ENCODE results near the gene EPN3.

EPN3 gene

DNA sequence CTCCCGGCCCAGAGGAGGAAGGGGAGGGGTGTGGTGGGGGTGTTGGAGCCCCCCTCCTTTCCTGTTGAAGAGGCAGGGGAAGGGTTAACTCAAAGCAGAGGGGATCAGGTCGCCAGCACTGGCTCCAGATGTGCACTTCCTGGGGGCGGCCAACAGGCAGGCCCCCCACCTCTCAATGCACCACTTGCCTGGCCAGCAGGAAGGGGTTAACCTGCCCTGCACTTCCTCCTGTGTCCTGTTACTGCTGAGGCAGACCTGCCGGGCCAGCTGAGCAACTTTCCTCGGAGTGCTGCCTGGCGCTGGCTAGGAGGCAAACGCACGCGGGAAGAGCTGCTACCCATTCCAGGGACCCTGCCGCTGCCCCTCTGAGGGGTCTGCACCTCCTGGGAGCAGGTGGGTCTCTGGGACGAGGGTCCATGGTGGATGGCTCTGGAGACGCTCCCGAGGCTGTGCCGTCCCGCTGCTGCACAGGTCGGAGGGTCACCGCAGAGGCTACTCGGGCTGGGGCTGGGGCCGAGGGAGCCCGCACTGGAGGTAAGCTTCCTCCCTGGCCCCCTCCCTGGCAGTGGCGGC lies at the start of gene EPN3:
Gene EPN3, plus strand, starts transcription at position 284 of the 573 bp plus-strand sequence. CDS start 3,822 bp downstream, outside the sequence.
- no peak for DNase-seq

DNA sequence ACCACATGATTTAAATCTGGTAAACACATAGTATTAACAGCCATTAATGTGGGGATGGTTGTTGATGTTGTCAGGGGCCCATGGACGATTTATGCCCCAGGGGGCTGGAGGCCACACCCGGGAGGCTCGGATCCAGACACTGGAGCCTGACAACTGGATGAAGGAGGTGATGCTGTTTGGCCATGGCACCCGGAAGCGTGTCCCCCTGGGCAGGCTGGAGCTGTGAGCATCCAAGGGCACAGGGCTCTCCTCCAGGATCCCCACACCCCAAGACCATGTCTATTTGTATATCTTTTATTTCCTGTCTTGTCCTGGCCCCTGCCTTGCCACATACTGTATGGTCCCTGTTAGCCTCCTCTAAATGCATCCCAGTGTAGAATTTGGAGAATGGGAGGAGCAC lies 49.3 kb upstream of the EPN3 start:
- no peak for DNase-seq

DNA sequence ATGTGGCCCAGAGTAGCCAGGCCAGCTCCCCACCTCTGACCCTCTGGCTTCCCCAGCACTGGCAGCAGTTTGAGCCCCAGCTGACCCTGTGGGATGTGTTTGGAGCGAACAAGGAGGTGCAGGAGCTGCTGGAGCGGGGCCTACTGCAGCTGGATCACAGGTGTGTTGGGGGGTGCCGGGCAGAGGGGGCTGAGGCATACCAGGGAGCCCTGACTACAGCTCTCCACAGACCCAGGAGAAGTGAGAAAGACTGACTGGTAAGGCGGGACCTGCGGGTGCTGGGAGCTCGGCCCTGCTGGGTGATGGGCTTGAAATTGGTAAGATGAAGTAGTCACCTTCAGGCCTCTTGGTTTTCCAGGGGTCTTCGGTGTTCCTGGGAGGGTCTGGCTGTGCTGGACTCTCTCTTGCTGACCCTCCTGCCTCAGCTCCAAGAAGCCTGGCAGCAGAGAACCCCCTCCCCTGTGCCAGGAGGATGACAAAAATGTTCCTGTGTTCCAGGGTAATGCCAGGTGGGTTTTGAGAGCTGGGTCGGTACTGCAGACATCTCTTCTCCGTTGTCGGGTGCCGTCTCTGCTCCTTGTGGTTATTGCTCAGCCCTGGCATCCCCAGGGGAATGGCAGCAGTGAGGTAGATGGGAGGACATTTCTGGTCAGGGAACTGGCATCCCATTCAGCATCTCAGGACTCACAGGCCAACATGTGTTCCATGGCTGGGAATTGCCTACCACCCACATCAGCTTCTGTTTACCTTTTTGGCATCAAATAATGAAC lies 48.0 kb upstream of the EPN3 start:
- DNase-seq = no peak

DNA sequence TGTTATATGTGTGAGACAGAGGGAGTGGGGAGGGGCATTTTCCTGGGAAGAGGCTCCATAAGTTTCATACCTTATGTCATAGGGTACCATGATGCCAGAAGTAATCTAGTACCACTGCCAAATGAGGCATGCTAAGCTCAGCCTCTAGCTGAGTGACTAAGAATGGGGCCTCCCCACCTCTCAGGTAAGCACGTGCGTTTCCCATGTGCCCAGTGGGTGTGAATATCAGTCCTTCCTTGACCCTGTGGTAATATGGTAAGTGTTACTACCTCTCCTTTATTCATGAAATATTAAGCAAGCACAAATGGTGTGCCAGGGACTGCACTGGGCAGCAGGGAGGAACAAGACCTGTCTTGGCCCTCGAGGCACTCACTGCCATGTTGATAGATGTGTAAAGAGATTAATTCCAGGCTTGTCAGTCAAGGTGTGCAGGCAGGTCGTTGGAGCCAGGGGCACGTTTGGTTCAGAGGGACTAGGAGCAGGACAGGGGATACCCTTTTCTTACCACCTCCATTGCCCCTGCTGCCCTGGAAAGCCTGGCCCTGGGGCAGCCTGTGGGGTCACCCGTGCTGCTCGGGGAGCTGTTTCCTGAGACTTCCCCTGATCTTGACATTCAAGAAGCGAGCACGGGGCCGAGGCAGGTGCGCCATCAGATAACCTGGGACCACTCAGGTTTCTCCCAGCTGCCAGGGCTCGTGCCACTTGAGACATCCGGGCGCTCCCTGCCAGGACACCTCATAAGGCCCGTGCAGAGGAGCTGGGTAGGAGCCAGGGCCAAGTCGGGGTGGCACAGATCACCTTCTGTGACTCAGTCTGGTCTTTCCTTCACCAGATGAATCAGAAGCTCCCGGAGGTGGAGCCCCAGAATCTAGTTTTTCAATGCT lies 45.1 kb upstream of the EPN3 start:
- no peak for DNase-seq

DNA sequence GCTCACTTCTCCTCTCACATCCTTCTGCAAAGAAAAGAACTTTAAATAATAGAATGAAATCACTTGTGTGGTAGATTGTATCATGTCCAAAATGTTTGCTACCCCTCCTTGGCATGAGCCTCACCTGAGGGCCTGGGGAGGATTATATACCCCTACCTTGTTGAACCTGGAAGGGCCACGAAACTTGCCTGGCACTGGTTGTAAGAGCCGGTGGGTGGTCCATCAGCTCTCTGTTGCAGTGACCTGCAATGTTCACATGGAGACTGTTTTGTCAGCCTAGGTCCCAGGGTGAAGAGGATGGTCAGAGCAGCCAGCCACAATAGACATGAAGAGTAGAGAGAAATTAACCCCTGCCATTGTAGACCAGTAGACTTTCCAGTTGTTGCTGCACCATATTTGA lies 43.7 kb upstream of the EPN3 start:
- DNase-seq = no peak

DNA sequence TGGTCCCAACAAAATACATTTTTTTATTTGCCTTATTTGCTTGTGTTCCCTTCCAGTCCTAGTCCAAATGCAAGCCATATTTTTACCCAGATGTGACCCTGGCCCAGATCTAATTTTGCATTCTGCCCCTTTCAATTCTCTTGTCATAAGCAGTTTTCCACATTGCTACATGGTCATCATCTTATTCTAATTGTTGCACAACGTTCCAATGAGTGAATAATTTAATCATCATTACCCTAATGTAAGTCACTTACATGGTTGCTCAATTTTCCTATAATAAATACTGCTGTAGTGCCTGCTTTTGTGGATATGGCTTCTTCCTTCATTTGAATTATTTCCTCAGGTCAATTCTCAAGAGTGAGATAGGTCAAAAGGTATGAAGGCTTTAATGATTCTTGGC lies 41.0 kb upstream of the EPN3 start:
- DNase-seq = no peak

DNA sequence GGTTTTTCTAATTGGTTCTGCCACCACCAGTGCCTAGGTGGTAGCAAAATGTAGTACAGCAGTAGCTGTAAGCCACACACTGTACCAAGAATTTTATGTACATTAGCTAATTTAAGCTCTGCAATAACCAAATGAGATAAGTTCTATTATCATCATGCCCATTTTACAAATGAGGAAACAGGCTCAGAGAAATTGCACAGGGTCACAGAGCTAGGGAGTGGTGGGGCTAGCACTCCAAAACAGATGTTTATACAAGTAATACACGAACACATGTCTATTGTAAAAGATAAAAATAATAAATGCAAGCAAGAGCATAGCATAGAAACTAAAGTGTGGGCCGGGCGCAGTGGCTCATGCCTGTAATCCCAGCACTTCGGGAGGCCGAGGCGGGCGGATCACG lies 40.3 kb upstream of the EPN3 start:
- DNase-seq = no peak

DNA sequence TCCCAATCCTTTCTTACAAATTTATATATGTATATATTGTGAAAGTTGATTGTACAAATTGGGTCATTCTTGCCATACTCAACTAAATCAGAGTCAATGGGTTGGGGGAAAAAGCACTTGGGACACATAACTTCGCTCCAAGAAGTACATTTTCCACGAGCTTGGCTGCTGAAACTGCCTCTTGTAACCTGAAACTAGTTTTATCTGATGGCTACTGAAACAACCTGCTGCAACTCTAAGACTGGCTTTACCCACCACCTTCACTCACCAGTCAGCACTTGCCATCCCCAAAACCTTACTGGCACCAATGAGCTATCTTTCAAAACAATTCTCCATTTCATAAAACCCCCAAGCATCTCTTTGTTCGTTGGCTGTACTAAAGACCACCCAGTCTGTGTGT lies 38.8 kb upstream of the EPN3 start:
- no peak for DNase-seq

DNA sequence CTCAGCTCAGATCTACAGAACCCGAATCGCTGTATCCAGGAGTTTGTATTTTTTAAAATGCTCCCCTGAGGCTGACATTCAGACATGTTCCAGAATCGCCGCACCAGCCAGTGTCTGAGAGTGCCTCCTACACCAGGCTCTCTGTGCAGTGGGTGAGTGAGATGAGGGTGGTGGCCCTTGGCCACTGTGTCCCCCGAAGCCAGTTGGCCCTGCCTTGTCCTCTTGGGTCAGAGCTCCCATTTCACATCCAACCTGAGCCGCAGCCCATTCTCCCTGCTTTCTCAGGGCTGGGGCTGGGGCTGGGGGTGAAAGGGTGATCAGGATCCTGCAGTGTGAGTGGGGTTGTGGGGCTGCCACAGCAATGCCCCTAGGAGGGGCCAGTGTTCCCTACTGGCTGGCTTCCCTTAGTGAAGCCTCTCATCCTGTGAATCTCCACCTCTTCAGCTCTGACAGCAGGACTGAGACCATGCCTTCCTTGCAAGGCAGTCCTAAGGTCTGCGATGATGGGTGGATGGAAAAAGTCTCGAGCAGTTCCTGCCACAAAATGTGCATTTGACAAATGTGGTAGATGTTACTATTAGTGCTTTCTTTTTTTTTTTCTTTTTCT lies 37.2 kb upstream of the EPN3 start:
- no peak for DNase-seq

DNA sequence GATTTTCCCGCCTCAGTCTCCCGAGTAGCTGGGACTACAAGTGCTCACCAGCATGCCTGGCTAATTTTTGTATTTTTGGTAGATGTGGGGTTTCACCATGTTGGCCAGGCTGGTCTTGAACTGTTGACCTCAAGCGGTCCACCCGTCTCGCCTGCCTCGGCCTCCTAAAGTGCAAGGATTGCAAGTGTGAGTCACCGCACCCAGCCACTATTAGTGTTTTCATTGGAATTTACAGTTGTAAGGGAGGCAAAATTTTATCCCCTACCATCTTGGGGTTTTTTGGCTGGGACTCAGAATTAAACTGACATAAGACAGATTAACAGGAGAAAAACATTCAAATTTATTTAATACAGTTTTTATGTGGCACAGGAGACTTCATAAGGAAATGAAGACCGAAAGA lies 36.6 kb upstream of the EPN3 start:
- no peak for DNase-seq

DNA sequence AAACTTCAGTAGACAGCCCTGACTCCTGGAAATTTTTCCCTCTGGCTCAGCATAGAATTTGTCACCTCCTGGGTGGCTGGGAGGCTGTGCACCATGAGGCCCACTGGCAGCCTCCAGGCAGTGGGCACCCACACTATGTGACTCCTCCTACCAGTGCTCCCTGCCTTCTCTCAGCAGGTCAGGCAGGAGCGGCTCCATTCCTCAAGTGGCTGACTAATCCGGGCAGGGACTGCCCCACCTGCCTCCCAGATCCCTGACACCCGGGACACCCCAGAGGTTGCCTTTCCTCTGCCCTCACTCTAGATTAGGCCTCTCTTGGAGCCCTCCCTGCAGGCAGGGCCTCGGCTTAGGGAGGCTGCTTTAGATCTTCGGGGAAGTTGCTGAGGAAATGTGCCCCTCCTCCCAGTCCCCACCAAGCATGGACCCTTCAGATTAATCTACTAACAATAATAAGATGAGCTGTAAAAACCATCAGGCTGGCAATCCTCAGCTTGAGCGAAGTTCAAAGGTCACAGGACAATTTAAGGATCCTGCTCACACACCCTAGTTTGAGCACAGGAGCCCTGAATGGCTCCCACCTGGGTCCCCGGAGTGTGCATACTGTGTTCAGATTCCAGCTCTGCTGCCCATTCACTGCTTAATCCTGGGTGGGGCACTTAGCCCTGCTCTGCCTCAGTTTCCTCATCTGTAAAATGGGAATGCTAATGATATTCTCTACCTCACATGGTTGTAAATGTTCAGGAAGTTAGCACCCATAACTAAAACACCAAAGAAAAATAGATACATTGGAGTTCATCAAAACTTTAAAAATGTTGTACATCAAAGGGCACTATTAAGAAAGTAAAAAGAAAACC lies 34.3 kb upstream of the EPN3 start:
- no peak for DNase-seq

DNA sequence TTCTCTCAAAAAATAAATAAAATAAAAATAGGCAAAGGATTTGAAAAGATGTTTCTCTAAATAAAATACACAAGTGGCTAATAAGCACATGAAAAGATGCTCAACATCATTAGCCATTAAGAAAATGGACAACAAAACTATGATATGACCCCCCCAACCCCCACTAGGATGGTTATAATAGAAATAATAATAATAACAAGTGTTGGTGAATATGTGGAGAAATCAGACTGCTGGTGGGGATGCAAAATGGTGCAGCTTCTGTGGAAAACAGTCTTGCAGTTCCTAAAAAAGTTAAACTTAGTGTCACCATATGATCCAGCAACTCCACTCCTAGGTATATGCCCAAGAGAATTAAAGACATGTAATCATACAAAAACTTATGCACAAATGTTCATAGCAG lies 33.3 kb upstream of the EPN3 start:
- no peak for DNase-seq

DNA sequence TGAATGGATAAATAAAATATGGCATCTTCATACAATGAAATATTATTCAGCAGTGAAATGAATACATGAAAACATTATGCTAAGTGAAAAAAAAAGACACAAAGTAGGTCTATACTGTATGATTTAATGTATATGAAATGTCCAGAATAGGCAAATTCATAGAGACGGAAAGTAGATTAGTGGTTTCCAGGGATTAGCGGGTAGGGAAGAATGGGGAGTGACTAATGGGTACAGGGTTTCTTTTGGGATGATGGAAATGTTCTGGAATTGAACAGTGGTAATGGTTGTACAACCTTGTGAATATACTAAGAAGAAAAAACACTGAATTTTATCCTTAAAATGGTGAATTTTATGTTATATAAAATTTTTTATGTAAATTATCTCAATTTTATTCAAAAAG lies 32.8 kb upstream of the EPN3 start:
- no peak for DNase-seq

DNA sequence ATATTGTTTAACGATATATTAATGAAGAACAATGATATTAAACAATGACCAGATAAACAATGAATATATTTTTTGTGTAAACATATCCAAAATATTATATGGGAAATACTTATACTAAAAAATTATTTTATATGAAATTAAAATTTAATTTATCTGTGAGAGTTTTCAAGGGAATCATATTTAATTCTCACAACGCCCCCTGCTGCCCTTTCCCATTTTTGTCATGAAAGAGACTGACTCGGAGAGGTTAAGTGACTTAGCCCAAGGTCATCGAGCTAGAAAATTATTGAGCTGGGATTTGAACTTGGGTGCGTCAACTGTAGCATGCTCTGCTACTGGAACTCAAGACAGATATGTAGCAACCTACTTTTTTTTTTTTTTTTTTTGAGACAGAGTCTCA lies 31.5 kb upstream of the EPN3 start:
- DNase-seq = peak in 1 of 2 experiments; percentile 6

DNA sequence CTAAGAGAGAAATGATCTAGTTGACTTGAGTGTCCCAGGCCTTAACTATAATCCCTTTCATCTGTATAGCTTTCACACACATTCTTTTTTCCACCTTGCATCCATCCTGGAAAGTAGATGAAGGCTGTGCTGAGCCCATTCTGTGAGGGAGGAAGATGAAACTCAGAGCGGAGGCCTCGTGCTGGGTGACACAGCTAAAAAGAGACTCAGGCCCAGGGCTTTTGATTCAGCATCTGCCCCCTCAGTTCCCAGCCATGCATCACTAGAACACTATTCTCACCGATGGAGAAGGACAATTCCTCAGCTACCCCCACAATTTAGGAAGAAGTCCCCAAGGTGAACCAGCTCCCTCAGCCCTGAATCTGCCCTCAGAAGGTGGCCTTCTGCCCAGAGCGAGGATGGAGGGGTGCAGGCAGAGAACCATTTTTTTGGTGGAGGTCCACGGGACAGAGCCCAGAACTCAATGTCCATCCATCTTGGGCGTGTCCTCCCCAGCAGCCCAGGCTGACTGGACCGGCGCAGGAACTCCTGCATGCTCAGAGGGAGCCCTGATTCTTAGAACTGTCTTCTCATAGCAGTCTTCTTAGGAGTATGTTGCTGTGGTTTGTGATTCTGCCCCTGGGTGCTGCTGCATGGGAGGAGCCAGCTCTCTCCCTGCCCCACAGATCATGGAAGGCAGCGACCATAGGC lies 30.1 kb upstream of the EPN3 start:
- no peak for DNase-seq

DNA sequence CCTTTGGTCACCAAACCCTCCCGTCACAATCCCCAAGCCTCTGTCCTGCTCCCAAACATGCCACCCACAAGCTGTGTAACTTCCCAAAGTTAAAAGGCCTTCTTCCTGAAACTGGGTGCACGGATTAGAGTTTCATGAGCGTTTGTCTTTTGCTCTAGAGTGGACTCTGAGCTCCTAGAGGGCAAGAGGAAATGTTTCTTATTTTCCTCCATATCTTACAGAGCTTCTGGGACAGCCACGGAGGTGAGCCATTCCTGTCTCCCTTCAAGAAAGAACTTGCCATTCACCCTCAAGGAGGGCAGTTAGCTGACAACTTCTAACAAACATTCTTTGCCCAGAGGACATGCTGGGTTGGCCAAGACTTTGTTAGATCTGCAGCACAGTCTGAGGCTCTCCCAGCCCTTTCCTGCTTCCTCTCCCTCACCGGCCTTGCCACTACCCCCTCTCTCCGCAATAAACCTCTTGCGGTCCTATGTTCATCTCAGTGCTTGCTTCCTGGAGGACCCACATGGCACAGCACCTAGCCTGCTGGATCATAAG lies 26.9 kb upstream of the EPN3 start:
- no peak for DNase-seq

DNA sequence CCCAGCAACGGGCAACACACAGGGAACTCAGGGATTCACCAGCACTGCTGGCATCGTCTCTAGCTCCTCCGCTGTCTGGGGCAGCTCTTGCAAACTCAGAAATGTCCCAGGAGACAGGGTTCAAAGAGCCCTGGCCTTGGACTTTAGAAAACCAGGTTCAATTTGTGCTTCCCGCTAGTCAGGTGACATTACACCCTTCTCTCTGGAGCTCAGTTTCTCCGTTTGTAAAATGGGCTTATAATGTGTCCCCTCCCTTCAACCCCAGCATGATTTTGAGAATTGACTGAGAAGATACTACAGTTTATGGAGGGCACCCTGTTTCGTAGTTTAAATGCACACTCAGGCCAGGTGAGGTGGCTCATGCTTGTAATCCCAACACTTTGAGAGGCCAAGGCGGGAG lies 26.2 kb upstream of the EPN3 start:
- no peak for DNase-seq

DNA sequence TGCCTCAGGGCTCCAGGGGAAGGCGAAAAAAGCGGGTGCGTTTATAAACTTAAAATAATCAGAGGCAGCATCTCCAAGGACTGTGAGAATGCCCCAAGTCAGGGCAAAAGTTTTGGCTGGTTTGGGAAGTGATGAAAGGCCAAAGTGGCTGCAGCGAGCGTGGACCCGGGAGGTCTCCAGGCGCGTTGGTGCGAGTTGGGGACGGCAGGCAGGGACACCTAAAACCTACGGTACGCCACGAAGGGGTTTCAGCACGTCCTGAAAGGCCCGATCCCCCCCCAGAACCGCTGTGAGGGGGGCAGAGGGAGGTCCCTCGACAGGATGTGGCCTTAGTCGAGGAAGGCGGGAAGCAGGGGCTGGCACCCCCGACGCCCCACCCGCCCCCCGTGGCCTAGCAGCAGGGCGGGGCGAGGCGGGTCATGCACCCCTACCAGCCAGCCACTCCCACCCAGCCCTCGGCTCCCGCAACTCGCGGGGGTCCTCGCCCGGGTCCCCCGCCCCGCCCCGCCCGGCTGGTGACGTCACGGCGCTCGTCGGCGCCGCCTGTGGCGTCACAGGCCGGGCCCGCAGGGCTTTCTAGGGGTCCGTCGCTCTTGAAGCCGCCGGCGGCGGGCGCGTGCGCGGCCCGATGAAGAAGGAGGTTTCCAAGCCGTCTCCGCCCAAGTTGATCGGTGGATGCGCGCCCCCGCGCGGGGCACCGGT lies 24.5 kb upstream of the EPN3 start, which contains the start of gene MYCBPAP:
Gene MYCBPAP, plus strand, starts transcription at position 569 of the 702 bp plus-strand sequence. CDS start 236 bp downstream, outside the sequence.
- DNase-seq = peak; percentile 86 to 90

DNA sequence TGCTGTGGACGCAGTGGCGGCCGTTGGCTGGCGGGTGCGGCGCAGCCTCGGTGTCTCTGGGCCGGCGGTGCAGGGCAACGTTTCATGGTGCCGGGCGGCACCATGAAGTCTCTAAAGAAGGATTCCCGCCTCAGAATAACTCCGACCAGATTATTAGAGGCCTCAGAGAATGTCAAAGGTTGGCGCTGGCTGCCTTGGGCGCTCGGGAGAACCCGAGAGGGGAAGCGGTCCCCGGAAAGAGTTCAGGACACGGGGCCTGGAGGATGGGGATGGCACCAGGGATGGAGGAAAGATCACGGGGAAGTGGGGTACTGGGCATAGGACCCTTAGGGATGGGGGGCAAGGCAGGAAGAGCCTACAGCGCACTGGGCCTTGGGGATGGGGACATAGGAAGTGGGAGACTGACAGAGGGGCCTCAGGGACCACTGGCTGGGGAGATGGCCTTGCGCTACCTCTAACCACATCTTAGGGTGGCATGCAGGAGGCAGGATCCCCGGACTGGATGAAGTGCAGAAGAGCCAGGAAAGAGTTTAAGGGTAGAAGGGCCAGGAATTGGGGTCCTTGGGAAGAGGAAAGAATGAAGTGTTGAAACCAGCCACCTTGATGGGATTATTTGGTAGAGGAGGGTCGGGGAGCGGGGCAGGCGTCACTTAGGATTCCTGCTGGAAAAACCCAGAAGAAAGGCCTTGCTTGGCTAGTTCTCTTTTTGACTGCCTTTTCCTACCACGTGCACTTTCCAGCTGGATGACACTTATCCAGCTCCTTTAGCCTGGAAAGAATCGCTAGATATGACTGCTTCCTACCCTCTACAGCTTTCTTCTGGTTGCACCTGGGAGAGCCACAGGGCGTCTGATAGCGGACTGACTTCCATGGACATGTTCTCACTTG lies 23.7 kb upstream of the EPN3 start:
- DNase-seq = no peak

DNA sequence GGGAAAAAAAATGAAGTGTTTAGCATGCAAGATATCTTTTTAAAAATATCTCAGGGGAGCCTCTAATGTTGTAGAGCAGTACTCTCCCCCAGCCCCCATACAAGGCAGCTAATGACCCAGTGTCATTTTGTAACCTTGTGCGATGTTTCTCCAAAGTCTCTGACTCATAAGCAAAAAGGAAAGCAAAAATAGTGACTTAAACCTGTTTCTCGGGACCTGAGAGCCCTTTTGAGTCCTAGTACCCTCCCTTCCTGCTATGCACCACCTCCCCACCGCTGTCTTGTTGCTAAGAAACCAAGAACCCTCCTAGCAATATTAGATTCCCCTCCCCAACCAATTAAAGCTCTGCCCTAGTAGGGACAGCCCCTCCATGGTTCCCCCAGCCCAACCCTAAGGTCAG lies 21.5 kb upstream of the EPN3 start:
- no peak for DNase-seq
